ENCODE results near the gene THEMIS2. TPM values are rescaled to one million over a fixed set of nuclear protein-coding genes. Genes with fewer than 3 reads are reported as not detected.
"Not testable (repeated sequence)": the region's sequence is repeated elsewhere in the genome, so short reads cannot be mapped to it uniquely, and the experiment has no call there.

The THEMIS2 gene
- total RNA-seq (1 to 10 TPM; 3.7 to 5.1 (median 3.9) TPM), polyA plus RNA-seq (1 to 10 TPM; 1.5 to 6.1 (median 1.7) TPM)
- long read RNA-seq, donor 1, partial matches to known transcripts, result 0 of 2 reads
- long read RNA-seq, donor 1, other reads (novel, unspliced or antisense), result 0 of 2 reads
- long read RNA-seq, donor 2, partial matches to known transcripts, result 0 of 1 reads
- long read RNA-seq, donor 2, other reads (novel, unspliced or antisense), result 0 of 1 reads

GRCh38 chr1:27872059-27872801 lies at the start of gene THEMIS2:
Gene THEMIS2 (plus strand): TSS chr1:27872544. CDS start chr1:27872572, 28 bp downstream.
- Histone ChIP-seq H3K4me1 (no peaks in the 10 kb centered on the region), H3K27ac (peak within 1 kb of the TSS; percentile 16), H3K9me3 (no peaks in the 10 kb centered on the region), H3K27me3 (ENCODE audit: insufficient read depth in 3 of 3, low read length in 2 of 3) (peaks cover 0 to 20% (median 0%) of the 10 kb centered on the region in 3 donors), H3K4me3 (peak within 1 kb of the TSS; percentile 78), H3K36me3 (ENCODE audit: insufficient read depth in 1 of 2, low read depth in 1 of 2) (no peaks in the 10 kb centered on the region)
- TF ChIP-seq CTCF (IDR thresholded peaks at IDR 0.05), result no peak
- peak; percentile 75 to 78 for DNase-seq
- WGBS, 3 donors, result 8 to 19% (median 10%) methylated on average over 20 to 53 of the region's 53 CpGs
- intact Hi-C loops (cut with DNase I), result no loop called here
- ATAC-seq, result peak in 3 of 4 donors; percentile 59 to 77 (median 62)

DNA sequence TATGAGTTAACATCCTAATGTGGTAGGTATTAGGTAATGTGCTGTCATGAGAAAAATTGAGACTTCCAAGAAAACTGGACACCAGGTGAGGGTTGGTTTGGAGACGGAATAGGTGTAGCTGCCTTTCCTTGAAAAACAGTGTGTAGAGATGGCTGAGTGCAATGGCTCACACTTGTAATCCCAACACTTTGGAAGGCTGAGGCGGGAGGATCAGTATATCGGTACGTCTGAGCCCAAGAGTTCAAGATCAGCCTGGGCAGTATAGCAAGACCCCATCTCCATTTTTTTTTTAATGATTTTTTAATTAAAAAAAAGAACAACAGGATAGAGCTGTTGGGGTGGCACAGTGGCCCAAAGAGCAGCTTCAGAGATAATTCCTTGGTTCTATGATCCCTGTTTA lies 48.6 kb upstream of the THEMIS2 start:
- intact Hi-C loops (cut with DNase I), result no loop called here
- no peaks in the 10 kb centered on the region for H3K4me1 ChIP-seq
- H3K36me3 ChIP-seq (ENCODE audit: insufficient read depth in 1 of 2, low read depth in 1 of 2), result peaks cover 3 to 60% of the 10 kb centered on the region in 2 donors
- no peak for DNase-seq
- no peaks in the 10 kb centered on the region for H3K27me3 ChIP-seq (ENCODE audit: insufficient read depth in 3 of 3, low read length in 2 of 3)
- no peak for ATAC-seq
- no peak for TF ChIP-seq CTCF (IDR thresholded peaks at IDR 0.05)
- H3K27ac ChIP-seq, result no peak overlapping the region
- 95 to 98% (median 97%) methylated on average over 4 of the region's 4 CpGs for WGBS, 3 donors
- no peaks in the 10 kb centered on the region for H3K9me3 ChIP-seq
- H3K4me3 ChIP-seq, result no peak overlapping the region

- intact Hi-C loops (cut with DNase I), result no loop called here
These were observed 47.9 kb upstream of the THEMIS2 start for GRCh38 chr1:27824411-27824810.

DNA sequence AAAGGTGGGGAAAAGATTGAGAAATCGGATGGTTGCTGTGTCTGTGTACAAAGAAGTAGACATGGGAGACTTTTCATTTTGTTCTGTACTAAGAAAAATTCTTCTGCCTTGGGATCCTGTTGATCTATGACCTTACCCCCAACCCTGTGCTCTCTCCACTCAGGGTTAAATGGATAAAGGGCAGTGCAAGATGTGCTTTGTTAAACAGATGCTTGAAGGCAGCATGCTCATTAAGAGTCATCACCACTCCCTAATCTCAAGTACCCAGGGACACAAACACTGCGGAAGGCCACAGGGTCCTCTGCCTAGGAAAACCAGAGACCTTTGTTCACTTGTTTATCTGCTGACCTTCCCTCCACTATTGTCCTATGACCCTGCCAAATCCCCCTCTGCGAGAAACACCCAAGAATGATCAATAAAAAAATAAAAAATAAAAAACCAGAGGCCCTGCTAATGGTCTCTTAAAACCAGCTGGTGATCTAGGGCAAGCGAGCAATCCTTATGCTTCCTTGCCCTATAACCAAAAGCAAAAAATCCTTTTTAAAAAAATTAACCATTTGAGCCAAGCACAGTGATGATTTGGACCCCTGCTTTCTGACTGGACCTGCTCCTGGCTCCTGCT lies 42.9 kb upstream of the THEMIS2 start:
- H3K27me3 ChIP-seq (ENCODE audit: insufficient read depth in 3 of 3, low read length in 2 of 3); intact Hi-C loops (cut with DNase I); H3K9me3 ChIP-seq; ATAC-seq; DNase-seq: not testable (repeated sequence)
- H3K4me3 ChIP-seq, result peak overlapping the region; percentile 92
- H3K4me1 ChIP-seq, result peaks cover 19% of the 10 kb centered on the region
- 91 to 96% (median 94%) methylated on average over 3 of the region's 4 CpGs for WGBS, 3 donors
- H3K36me3 ChIP-seq (ENCODE audit: insufficient read depth in 1 of 2, low read depth in 1 of 2), result peaks cover 2 to 27% of the 10 kb centered on the region in 2 donors
- H3K27ac ChIP-seq, result peak overlapping the region; percentile 84

More at GRCh38 chr1:27824411-27824810, 47.9 kb upstream of the THEMIS2 start:
- ATAC-seq (no peak), DNase-seq (no peak)
- Histone ChIP-seq H3K9me3 (no peaks in the 10 kb centered on the region), H3K27ac (no peak overlapping the region), H3K4me1 (no peaks in the 10 kb centered on the region), H3K4me3 (no peak overlapping the region), H3K27me3 (ENCODE audit: insufficient read depth in 3 of 3, low read length in 2 of 3) (no peaks in the 10 kb centered on the region), H3K36me3 (ENCODE audit: insufficient read depth in 1 of 2, low read depth in 1 of 2) (peaks cover 2 to 53% of the 10 kb centered on the region in 2 donors)
- 93 to 99% (median 97%) methylated on average over 4 of the region's 4 CpGs for WGBS, 3 donors
- TF ChIP-seq CTCF (IDR thresholded peaks at IDR 0.05), result no peak

All from psoas muscle (tissue), 8 donors.